ENCODE data around the gene SF1.

SF1 gene

GRCh38 chr11:64801561-64802369 lies 23.4 kb upstream of the SF1 start:
- DNase-seq (ENCODE audit: low read depth): no peak

- DNase-seq (ENCODE audit: low read depth): no peak
Observed at GRCh38 chr11:64801158-64801464, 22.8 kb upstream of the SF1 start.

GRCh38 chr11:64800303-64801157 lies 22.2 kb upstream of the SF1 start:
- no peak for DNase-seq (ENCODE audit: low read depth)

- no peak for DNase-seq (ENCODE audit: low read depth)
Observed at GRCh38 chr11:64799623-64800302, 21.4 kb upstream of the SF1 start.

GRCh38 chr11:64799256-64799622 lies 20.9 kb upstream of the SF1 start:
- no peak for DNase-seq (ENCODE audit: low read depth)

GRCh38 chr11:64796757-64797541 lies 18.6 kb upstream of the SF1 start:
- no peak for DNase-seq (ENCODE audit: low read depth)

- no peak for DNase-seq (ENCODE audit: low read depth)
Observed at GRCh38 chr11:64796047-64796756, 17.9 kb upstream of the SF1 start.

- no peak for DNase-seq (ENCODE audit: low read depth)
Observed at GRCh38 chr11:64794526-64794925, 16.2 kb upstream of the SF1 start.

- DNase-seq (ENCODE audit: low read depth): no peak
Observed at GRCh38 chr11:64793271-64794160, 15.2 kb upstream of the SF1 start.

GRCh38 chr11:64792482-64792881 lies 14.1 kb upstream of the SF1 start:
- no peak for DNase-seq (ENCODE audit: low read depth)

GRCh38 chr11:64791781-64792291 lies 13.5 kb upstream of the SF1 start:
- no peak for DNase-seq (ENCODE audit: low read depth)

- DNase-seq (ENCODE audit: low read depth): no peak
Observed at GRCh38 chr11:64790205-64791095, 12.1 kb upstream of the SF1 start.

- DNase-seq (ENCODE audit: low read depth): no peak
Observed at GRCh38 chr11:64789331-64790204, 11.2 kb upstream of the SF1 start.

GRCh38 chr11:64788321-64789215 lies 10.2 kb upstream of the SF1 start:
- DNase-seq (ENCODE audit: low read depth): no peak

GRCh38 chr11:64787526-64788320 lies 9.4 kb upstream of the SF1 start:
- DNase-seq (ENCODE audit: low read depth): no peak

GRCh38 chr11:64786308-64786707 lies 8.0 kb upstream of the SF1 start:
- no peak for DNase-seq (ENCODE audit: low read depth)
